HG03520 (cell line): ENCODE data around the gene CAMK1D.
"Not testable (repeated sequence)": the region's sequence is repeated elsewhere in the genome, so short reads cannot be mapped to it uniquely, and the experiment has no call there.

Experiments
- ATAC-seq: cut with Tn5 transposase; IDR thresholded peaks from one replicate; pipeline ENCODE4 v1.9.1; 2021; ENCODE audit warnings: mild to moderate bottlenecking, moderate library complexity; ENCODE audit not compliant: unreplicated experiment

CAMK1D gene

DNA sequence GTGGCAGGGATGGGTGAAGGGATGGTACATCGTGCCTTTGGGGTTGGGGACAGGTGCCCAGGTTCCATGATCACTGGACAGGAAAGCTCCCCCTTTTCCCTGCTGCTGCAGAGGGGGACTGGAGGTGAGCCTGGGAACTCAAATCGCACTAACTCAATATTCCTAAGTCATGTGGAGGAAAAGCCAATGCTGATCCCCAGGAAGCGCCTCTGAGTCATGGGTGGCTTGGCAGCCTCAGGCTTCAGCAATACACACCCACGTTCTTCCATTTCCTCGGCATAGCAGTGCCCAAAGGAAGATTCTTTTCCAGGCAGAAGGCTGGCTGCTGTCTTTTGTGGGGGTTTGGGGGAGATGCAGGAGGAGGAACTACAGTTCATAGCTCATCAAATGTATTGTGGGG is 486.4 kb downstream of the CAMK1D start:
- no peak for ATAC-seq

DNA sequence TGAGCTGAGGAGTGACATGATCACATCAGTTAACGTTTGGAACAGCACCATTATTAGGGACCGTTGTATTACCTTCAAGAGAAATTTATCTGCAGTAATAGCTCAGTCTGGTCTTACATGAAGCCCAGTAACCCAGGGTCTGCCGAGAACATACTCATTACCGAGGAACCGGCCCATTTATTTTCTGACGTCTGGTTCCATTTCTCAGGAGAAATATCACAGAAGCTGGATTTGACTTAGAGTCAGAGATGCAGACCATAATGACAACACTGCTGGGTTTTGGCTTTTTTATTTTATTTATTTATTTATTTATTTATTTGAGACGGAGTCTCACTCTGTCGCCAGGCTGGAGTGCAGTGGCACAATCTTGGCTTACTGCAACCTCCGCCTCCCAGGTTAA is 489.0 kb downstream of the CAMK1D start:
- ATAC-seq = no peak

DNA sequence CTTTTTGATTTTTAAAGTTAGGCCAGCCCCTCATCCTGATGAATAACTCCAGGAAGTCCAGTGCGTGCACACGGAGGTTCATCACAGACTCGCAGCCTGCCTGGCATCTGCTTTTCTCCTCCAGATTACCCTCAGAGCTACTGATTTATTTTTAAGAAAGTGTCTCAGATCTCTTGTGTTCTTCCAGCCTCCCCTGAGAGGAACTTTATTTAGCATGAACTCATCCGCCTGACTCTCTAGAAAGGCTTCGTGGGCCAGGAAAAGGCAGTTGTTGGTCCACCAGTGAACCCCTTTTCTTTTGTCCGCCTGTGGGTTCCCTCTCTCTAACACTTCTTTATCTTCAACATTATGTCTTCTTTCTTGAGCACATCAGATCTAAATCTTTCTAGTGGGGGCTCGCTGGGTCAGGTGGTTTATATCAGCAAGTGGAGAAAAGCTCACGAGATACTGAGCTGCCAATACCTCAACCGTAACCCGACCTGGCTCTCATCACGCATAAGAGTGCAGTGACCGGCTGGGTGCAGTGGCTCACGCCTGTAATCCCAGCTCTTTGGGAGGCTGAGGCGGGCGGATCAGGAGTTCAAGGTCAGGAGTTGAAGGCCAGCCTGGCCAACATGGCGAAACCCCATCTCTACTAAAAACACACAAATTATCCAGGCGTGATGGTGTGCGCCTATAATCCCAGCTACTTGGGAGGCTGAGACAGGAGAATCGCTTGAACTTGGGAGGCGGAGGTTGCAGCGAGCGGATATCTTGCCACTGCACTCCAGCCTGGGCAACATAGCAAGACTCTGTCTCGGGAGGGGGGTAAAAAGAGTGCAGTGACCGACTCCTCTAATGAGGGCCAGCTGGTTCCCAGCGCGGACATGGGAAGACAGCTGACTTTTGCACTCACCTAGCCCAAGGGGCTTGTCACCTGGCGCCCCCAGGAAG is 489.9 kb downstream of the CAMK1D start:
- no peak for ATAC-seq

DNA sequence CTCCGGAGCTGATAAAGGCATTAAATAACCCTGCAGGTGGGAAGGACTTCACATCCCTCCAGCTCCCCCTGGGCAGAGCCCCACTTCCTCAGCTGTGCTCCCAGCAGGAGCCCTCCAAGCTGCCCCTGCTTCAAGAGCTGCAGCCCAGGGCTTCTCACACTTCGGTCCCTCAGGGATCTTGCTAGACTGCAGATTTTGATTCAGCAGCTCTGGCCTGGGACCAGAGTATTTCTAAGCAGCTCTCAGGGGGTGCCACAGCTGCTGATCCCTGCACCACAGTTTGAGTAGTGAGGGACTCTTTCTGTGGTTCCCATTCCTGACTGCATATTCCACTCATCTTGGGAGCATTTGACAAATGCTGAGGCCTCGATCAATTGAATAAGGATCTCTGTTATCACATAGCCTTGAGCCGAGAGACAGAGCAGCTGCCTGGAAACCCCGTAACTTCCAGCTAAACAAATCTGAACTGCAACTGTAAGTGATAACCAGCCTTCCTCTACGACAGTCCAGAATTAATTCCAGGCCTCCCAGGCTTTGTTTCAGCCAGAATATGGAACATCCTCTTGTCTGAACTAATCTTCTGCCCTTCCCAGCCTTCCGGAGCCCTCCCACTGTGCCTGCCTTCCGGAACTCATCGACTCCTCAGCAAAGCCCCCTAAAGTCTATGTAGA is 490.7 kb downstream of the CAMK1D start:
- no peak for ATAC-seq

DNA sequence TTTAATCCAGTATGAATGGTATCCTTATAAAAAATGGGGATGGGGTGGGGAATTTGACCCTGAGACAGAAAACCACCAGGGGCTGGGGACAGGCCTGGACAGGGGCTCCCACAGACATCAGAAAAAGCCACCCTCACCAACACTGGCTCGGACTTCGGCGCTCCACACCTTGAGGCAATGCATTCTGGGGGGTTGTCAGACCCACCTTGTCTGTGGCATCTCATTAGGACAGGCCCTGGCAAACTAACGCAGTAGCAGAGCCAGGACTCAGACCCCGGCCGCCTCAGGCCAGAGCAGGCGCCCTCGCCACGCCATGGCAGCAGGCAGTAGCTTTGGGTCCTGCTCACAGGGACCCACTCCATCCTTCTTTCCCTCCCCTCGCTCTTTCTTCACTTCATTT is 492.1 kb downstream of the CAMK1D start:
- ATAC-seq = no peak

DNA sequence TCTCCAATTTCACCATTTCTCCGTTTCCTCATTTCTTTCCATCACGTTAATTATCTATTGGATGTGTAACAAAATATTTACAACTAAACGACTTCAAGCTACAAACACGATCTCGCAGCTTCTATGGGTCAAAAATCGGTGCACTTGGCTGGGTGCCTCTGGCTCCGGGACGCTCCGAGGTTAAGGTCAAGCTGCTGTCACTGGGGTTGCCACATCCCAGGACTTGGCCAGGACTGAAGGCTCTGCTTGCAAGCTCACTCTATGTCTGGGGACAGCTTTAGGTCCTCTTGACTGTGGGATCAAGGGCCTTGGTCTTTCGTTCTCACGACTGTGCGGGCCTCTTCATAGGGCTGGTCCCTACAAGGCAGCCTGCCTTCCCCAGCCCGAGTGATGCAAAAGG is 492.5 kb downstream of the CAMK1D start:
- ATAC-seq = no peak

DNA sequence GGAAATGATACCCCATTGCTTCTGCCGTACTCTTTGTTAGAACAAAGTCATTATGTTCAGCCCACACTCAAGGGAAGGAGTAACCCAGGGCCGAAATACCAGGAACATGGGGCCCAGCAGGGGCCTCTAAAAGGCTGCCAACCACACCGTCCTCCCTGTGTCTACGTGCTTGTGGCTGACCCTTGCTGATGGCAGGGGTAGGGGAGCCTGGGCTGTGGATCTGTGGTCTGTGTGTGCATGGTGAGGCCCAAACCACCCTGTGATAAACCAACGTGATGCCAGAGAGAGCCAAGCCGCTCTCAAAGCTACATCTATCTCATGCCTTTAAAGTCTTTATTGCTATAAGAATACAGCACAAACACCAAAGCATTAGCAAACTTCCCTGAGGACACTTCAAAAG is 493.0 kb downstream of the CAMK1D start:
- no peak for ATAC-seq

DNA sequence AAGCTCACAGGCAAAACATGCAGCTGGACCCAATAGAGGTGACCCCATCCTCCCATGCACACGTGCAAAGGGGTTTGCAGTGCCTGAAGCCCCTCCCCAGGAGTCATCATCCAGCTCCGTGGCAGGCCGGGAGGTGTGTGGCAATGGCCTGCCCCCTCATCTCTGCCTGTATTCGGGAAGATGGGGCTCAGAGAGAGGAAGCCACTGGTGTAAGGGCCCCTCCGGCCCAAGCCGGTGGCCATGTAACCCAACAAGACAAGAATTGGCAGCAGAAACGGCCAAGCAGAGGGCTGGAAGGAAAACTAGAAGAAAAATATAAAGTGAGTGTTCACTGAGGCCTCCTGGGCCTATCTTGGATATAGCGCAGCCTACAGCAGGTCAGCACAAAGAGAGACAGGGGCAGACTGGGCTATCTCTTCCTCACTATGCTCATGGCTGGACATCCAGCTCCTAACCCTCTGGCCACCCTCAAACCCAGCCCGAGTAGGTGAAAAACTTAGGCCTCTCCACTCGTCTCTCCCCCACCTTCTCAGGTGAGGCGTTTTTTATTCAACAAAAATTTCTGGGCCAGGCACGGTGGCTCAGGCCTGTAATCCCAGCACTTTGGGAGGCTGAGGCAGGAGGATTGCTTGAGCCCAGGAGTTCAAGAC is 494.1 kb downstream of the CAMK1D start:
- no peak for ATAC-seq

DNA sequence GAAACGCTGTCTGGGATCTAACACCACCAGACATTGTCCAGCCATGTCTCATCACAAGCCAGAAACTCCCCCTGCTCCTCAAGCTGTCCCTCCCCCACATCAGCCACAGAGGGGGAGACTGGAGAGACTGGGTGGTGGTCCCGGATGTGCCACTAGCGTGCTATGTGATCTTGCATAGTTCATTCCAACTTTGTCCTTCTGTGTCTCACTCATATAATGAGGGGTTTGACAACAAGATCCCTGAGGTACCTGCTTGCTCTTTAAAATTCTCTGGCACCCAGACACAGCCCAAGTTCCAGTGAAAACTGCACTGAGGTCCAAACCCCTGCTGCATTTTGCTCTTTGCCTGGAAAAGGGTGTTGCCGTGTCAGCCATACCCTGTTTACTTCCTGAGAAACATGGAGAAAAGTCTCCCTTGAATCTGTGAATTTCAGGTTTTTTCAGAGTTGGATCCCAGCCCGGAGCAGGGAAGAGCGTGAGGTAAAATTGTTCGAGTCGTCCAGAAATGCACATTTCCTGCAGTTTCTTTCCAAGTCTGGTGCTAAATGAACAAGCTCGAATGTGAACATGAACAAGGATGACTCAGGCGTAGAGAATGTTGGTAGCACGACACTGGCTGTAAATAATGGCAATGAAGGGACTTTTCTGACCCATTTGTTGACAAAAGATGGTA is 495.6 kb downstream of the CAMK1D start:
- ATAC-seq = no peak

DNA sequence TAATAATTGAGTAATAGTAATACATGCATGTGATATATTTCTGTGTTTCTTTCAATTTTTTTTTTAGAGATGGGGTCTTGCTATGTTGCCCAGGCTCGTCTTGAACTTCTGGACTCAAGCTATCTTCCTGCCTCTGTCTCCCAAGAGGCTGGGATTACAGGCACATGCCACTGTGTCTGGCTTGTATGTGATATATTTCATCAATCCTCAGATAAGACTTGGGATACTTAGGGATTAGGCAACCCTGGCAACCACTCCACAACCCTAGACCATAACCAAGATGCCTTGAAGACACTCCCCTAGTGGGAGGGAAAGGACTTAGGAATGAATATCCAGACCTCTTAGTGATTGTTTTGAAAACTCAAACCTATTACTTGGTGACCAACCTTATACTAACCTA is 497.4 kb downstream of the CAMK1D start:
- no peak for ATAC-seq

DNA sequence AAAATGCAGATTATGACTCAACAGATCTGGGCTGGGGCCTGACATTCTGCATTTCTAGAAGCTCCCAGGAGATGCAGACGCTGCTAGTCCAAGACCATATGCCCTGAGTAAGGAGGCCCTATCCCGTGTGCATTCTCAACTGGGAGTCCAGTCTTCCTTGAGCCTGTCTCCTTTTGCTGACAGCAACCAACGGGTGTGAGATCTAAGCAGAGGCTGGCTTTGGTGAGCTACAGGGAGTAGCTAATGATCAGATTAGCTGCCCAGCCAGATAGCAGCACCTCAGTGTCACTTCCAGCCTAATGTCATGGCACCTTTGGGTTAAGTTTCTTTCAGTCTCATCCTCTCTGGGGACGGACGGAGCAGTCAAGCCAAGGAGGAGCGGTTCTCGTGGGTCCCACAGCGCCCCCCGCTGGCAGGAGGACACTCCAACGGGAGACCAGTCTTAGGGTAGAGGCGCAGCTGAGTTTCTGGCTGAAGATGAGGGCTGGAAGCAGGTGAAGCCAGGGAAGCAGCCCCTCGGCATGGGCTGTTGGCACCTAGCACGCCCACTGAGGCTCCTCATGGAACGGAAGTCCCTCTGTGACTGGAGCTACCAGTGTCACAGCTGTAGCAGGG is 498.1 kb downstream of the CAMK1D start:
- no peak for ATAC-seq

DNA sequence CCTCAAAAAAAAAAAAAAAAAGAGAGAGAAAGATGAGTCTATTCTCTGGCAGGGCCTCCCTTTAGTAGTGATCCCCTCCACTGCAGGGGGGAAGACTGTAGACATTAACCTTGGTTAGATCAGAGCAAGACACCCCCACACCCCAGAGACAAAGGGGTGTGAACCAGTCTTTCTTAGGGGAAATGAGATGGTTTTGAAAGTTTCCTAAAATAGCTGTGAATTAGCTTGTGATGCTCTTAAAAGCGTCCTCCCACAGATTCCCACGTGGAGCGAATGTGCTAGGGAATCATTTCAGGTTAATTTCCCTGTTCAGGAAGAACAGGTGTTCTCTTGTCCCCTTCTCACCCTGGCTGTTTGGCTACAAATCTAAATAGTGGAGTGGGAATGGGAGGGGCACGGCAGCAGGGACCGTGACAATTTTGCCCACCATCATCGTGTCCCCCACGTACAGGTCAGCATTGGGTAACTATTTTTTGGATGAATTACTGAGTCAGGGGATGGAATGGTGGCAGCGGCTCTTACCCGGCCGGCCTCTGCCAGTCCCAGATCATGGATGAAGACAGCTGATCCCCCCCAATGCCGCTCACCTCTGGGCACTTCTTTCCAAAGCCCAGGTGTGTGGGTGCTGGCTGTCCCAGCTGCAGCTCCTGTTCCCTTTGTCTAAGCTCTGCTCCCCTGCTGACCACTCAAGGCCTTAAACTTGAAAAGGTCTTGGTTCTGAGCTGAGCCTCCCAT is 499.3 kb downstream of the CAMK1D start:
- no peak for ATAC-seq

DNA sequence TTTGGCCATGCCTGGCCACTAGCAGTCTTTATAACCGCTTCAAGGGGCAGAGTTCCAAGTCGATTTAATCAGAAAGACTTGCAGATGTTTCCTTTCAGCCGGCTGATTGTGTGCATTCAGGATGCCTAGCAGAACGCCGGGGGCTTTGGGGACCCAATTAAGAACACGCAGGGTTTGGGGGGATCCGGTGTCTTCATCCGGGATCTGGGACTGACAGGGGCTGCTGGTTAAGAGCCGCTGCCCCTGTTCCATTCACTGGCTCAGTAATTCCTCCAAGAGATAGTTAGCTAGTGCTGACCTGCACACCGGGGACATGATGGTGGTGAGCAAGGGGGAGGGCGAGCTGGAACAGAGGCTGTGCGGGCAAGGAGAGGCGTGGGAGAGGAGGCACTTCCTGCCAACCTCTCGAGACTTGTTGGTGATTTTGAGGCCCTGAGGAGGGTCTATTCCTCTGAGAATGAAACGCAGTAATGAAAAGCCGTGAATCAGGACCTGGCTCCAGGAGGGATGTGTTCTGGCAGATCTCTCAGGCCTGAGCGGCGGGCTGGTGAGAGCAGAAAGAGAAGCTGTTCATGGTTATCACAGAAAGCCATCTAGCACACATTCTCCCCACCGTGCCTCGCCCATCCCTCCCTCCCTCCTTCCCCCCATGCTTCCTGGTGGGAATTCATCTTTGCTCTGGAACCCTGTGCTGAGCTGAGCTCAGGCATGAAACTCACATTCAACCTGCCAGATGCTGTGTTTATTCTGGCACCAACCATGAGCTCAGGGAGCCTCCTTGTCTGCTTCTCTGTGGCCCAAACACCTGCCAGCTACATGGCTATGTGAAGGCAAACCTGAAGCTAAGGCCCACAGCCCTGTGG is 500.2 kb downstream of the CAMK1D start:
- ATAC-seq = no peak

DNA sequence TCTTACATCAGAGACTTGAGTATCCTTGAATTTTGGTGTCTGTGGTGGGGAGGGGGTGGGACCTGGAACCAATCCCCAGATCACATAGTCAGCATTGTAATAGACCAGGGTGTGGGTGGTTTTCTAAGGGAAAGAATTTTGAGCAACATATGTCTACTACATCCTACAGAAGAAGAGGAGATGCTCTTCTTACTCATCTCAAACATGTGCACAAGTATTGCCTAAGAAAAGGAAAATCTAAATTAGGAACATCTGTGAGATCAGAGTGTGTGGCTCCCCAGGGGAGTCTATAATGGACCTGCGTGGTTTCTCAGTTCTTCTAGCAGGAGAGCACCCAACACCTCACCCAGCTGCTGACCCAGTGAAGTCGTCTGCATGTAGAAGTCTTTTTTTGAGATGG is 503.3 kb downstream of the CAMK1D start:
- no peak for ATAC-seq

DNA sequence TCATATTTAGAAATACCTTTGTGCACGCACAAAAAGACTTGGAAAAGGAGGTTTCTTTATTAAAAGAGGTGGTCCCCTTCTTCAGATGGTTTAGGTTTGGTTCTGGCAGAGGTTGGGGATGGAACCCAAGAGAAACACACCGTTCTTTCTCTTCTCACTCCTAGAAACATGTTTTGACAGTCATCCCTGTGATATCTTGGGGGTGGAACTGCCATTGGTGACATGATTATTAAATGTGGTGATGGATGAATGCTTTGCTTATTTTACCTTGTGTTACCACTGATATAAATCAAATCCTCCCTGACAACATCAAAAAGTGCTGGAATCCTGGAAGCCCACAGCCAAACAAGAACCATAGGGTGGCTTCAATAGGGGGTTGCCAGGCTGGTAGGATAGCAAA is 505.6 kb downstream of the CAMK1D start:
- ATAC-seq = no peak

DNA sequence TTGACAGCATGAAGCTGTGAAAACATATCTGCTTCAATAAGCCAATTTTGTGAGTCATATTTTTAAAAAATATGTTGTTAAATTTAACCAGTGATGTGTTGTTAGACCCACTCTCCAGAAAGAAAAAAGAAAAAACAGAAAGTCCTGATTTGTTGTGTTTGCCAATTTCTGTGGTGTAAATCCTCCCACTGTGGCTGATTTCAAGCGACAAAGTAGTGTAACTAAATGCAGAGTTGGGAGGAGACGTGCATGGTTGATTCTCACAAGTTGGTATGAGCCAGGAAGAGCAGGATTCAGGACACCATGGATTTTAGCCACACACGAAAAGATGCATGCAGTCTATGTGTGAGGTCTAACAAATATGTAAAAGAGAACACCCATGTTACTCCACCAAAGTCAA is 513.1 kb downstream of the CAMK1D start:
- ATAC-seq = no peak

DNA sequence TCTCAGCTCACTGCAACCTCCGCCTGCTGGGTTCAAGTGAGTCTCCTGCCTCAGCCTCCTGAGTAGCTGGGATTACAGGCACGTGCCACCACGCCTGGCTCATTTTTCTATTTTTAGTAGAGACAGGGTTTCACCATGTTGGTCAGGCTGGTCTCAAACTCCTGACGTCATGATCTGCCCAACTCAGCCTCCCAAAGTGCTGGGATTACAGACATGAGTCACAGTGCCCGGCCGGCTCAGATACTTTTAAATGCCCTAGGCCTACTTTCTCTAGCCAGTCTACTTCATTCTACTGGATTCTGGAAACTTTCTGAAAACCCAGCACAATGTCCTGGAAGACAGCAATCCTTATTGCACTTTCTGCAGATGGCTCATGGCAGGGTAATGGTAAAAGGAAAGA is 516.2 kb downstream of the CAMK1D start:
- not testable (repeated sequence) for ATAC-seq

DNA sequence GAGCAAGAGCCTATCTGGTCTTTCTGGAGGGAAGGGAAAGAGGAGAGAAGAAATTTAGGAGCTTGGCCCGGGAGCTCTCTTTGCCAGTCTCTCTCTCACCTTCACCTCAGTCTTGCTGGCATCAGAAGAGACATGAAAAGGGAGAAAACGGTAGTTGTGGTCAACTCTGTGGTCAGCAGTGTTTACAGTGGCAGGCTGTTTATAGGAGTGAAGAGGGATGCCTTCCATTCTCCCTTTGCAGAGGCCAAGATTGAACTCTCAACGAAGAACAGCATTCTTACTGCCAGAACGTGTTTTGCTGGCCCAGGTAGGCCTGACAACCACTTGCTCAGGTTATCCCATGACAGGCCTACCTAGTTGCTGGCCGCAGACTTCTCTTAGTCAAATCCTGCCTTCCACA is 518.9 kb downstream of the CAMK1D start:
- no peak for ATAC-seq

DNA sequence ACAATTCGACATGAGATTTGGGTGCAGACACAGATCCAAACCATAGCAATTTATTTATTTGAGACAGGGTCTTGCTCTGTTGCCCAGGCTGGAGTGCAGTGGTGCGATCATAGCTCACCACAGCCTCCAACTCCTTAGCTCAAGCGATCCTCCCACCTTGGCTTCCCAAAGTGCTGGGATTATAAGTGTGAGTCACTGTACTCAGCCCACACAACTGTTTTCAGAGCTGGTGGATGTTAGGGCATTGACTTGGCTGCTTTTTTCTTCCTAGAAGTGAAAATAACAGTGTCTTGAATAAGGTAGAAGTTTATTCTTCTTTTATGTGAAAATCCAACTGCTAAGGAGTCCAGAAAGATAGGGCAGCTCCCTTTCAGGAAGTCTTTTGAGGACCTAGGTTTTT is 520.1 kb downstream of the CAMK1D start:
- no peak for ATAC-seq
